Activated naive CD8-positive, alpha-beta T cell treated with anti-CD3 and anti-CD28 coated beads, Interleukin-2, amount 50 U/mL, for 16 hours (primary cell): ENCODE measurements around the gene PDE7B.

ENCODE experiments used
- DNase-seq: peaks from one replicate; pipeline ENCODE4 v3.0.0-alpha.2; 2020; ENCODE audit warnings: low read depth, low spot score

The PDE7B gene

DNA sequence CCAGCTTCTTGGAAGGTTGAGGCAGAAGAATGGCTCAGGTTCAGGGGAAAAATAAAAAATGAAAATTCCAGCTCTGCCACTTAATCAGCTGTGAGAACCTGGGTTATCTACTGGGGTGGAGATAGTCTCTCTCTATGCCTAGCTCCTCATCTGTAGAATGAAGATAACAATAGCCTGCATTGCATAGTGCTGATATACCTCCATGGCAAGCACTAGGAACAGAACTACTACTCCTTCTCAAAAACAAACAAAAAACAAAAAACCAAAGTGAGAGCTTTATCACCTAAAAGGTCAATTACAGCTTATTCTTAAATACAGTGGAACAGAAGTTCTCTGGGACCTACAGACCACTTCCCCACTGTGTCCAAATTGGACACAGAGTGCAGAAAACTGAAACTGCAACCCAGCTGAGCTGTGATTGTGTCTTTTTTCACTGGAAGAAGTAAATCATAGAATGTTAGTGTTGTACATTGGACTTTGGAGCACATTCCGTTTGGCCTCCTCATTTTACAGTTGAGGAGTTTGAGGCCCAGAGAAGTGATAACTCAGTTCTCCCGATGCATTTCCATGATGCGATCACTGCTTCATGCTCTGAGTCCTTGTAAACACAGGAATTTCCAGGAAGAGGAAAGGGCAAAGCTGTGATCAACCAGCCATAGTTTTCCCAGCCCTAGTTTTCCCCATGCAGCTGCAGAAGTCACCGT lies 375.3 kb downstream of the PDE7B start:
- DNase-seq: no peak

DNA sequence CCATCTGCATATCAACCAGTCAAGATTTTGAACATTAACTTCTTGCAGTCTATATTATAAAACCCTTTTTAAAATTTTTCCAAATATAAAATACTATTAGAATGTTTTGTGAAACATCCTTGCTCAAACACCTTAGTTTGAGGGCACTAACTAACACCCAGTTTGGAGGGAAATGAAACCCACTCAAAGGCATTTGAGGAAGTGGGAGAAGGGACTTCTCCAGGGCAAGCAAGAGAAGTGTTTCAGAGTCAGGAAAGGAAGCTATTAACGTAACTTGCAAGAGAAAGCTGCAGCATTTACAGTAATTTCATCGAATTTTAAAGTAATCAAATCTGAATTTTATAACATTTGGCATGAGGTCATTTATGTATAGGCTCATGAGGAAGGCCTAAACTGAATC lies 377.3 kb downstream of the PDE7B start:
- DNase-seq: no peak

DNA sequence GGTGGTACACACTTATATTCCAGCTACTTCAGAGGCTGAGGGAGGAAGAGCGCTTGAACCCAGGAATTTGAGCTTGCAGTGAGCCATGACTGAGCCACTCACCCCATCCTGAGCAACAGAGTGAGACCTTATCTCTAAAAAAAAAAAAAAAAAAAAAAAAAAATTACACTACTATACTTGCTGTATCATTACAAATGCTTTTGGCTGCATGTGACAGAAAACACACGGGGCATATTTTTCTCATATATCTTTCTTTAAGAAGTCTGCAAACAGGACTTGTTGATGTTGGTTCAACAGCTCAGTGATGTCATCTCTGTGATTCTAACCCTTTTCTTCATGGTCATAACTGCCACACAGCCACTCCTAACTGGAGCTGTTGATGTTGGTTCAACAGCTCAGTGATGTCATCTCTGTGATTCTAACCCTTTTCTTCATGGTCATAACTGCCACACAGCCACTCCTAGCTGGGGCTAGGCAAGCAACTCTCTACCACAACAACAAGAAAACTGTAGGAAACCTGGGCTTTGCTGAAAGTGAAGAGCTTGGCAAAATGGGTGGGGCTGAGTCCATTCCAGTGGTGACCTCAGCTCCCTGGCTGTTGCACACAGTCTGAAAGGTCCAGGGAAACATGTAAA lies 378.8 kb downstream of the PDE7B start:
- no peak for DNase-seq

DNA sequence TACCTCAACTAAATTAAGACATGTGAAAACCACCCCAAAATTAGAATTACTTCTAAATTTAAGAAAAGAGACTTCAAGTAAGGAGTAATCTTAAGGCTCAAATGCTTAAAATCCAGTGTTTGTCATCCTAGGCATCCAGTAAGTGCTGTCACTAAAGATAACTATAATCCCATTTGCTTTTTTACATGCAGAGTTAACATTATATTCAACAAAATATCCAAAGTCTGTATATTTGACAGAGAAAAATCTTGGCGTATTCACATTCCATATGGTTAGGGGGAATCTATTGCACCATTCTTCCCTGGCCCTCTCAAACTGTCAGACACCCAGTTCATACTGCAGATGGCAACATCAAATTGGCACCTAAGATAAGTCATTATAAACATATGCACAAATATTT lies 381.2 kb downstream of the PDE7B start:
- no peak for DNase-seq

DNA sequence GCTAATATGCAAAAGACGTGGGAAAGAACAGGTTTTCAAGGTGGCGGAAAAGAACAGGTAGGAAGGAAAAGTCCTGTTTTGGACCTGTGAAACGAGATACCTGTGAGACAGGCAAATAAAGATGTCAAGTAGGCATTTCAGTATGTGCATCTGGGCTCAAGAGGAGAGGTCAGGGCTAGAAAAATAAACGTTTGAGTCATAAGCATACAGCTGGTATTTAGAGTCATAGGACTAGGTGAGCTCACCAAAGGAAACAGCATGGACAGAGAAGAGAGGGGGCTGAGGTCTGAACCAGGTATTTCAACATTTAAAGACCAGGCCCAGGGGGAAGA lies 383.7 kb downstream of the PDE7B start:
- DNase-seq: no peak

DNA sequence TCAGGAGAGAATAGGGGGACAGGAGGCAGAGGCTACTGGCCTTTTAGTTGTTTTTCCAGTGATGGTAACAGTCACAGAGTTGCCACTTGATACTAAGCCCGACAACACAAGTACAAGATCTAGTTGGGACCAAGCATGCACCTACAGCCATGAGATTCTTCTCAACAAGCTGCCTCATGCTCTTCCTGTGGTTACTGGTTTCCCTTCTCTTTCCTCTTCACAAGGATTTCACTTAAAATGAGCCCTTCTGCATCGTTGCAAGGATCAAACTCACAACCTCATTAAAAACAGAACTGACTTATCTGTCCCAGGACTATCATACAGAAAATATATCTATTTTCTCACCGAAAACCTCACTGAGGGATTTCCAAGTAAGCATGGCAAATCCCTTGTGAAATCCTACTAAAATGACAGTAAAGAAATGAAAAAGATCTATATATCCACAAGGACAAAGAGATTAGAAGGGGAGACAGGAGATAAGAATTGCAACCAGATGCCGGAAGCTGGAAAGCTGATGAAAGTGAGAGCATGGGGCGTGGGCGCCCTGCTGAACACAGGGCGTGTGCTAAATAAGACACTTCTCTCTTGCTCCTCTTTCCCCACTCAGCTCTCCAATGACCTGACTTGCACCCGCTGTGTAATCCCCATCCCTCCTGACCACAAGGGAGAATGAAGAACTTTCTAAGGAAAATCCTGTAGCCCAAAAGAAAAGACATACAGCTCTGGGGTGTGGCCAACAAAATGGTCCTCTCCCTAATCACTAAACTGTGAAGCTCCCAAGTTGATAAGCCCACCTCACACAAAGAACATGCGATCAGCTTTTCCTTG lies 385.2 kb downstream of the PDE7B start:
- no peak for DNase-seq

DNA sequence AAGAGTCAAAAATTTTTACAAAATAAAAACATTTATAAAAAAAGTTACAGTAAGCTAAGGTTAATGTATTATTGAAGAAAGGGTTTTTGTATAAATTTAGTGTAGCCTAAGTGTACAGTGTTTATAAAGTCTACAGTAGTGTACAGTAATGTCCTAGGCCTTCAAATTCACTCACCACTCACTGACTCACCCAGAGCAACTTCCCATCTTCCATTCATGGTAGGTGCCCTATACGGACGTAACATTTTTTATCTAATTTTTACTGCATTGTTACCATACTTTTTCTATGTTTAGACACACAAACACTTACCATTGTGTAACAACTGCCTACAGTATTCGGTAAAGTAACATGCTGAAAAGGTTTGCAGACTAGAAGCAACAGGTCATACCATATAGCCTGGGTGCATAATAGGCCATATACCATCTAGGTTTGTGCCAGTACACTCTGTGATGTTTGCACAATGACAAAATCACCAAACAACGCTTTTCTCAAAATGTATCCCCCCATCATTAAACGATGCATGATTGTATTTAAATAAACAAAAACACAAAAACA lies 392.6 kb downstream of the PDE7B start:
- DNase-seq: no peak
